GM18505 (cell line): Measurements from ENCODE around the gene FUOM.
A peak's percentile ranks its signal among the peaks of the same experiment; 100 is the strongest.

Source experiments
- ATAC-seq: cut with Tn5 transposase; IDR thresholded peaks from one replicate; pipeline ENCODE4 v1.9.1; 2021; ENCODE audit not compliant: unreplicated experiment
- POLR2A ChIP-seq: IDR thresholded peaks from 4 replicates; pipeline ENCODE4 v1.6.1; 2011; ENCODE audit warnings: borderline replicate concordance; ENCODE audit not compliant: insufficient read depth, insufficient read length; ENCODE audit errors: extremely low read depth

The FUOM gene

GRCh38 chr10:133318494-133319127, 39.2 kb downstream of the FUOM start:
- peak; percentile 91 for ATAC-seq
- TF ChIP-seq POLR2A = no peak

- TF ChIP-seq POLR2A = no peak
- no peak for ATAC-seq
These were observed 41.1 kb downstream of the FUOM start for GRCh38 chr10:133316732-133317131.

GRCh38 chr10:133316266-133316665, 41.6 kb downstream of the FUOM start:
- TF ChIP-seq POLR2A = no peak
- ATAC-seq = no peak

GRCh38 chr10:133315847-133316246, 42.0 kb downstream of the FUOM start:
- no peak for TF ChIP-seq POLR2A
- ATAC-seq = no peak

GRCh38 chr10:133314911-133315310, 42.9 kb downstream of the FUOM start:
- no peak for ATAC-seq
- no peak for TF ChIP-seq POLR2A

GRCh38 chr10:133313192-133313591, 44.6 kb downstream of the FUOM start:
- no peak for TF ChIP-seq POLR2A

GRCh38 chr10:133312769-133313145, 45.1 kb downstream of the FUOM start:
- no peak for ATAC-seq

More at GRCh38 chr10:133313192-133313591, 44.6 kb downstream of the FUOM start:
- no peak for ATAC-seq

GRCh38 chr10:133312016-133312768, 45.6 kb downstream of the FUOM start:
- no peak for TF ChIP-seq POLR2A
- ATAC-seq = no peak

More at GRCh38 chr10:133312769-133313145, 45.1 kb downstream of the FUOM start:
- no peak for TF ChIP-seq POLR2A

- no peak for ATAC-seq
These were observed 46.2 kb downstream of the FUOM start for GRCh38 chr10:133311570-133311969.

GRCh38 chr10:133310789-133311188, 47.0 kb downstream of the FUOM start:
- no peak for TF ChIP-seq POLR2A

More at GRCh38 chr10:133311570-133311969, 46.2 kb downstream of the FUOM start:
- no peak for TF ChIP-seq POLR2A

GRCh38 chr10:133310399-133310755, 47.4 kb downstream of the FUOM start:
- ATAC-seq = no peak
- TF ChIP-seq POLR2A = no peak

More at GRCh38 chr10:133310789-133311188, 47.0 kb downstream of the FUOM start:
- no peak for ATAC-seq

- TF ChIP-seq POLR2A = no peak
- ATAC-seq = no peak
These were observed 48.0 kb downstream of the FUOM start for GRCh38 chr10:133309720-133310398.

- ATAC-seq = peak; percentile 72
- TF ChIP-seq POLR2A = no peak
These were observed 48.6 kb downstream of the FUOM start for GRCh38 chr10:133309100-133309719.

GRCh38 chr10:133308421-133309099, 49.3 kb downstream of the FUOM start, which contains the start of the genes TUBGCP2 and ZNF511:
Gene TUBGCP2 (minus strand): TSS chr10:133308872. CDS start chr10:133302941, 5,931 bp downstream.
Gene ZNF511 (plus strand): TSS chr10:133308914. CDS start chr10:133308944, 30 bp downstream.
- ATAC-seq = peak; percentile 68
- peak; percentile 83 for TF ChIP-seq POLR2A
